ENCODE measurements around the gene LMF1.

- TF ChIP-seq CEBPB (IDR thresholded peaks at IDR 0.05; ENCODE audit: low read depth, low read length) (no peak), CTCF (conservative IDR thresholded peaks at IDR 0.05; ENCODE audit: low read depth, low read length) (no peak)
Observed at GRCh38 chr16:818132-818531, 152.7 kb downstream of the LMF1 start.
